Peyer's patch (tissue), 4 donors: ENCODE measurements around the gene CCL19. TPM values are rescaled to one million over a fixed set of nuclear protein-coding genes. Genes with fewer than 3 reads are reported as not detected.

Source experiments
- DNase-seq, 3 donors: peaks; one replicate each; pipeline ENCODE4 v3.0.0-alpha.2; 2017 to 2019
- H3K27ac ChIP-seq, 4 donors: fragments of 200-600 bp; sonication (generic); one replicate each; pipeline ENCODE4 v1.5.1; 2016 to 2019
- H3K27me3 ChIP-seq, 2 donors: fragments of 200-600 bp; sonication (generic); one replicate each; pipeline ENCODE4 v1.5.1; 2019
- H3K36me3 ChIP-seq, 3 donors: fragments of 200-600 bp; sonication (generic); one replicate each; pipeline ENCODE4 v1.5.1; 2016 to 2019
- H3K4me1 ChIP-seq, 4 donors: fragments of 200-600 bp; sonication (generic); one replicate each; pipeline ENCODE4 v1.5.1; 2016 to 2019
- H3K4me3 ChIP-seq, 4 donors: fragments of 200-600 bp; sonication (generic); 1 replicate in 3 of 4; 2 replicates in 1 of 4; pipeline ENCODE4 v1.5.1; 2016 to 2019; ENCODE audit warnings: mild to moderate bottlenecking in 1 of 4
- H3K9me3 ChIP-seq, 4 donors: fragments of 200-600 bp; sonication (generic); one replicate each; pipeline ENCODE4 v1.5.1; 2016 to 2019; ENCODE audit warnings: mild to moderate bottlenecking in 1 of 4
- CTCF ChIP-seq, 6 experiments: fragments of 450-650 bp in 4 of 6; fragments of 200-600 bp in 2 of 6; sonication (generic) in 1 of 6; IDR thresholded peaks; one replicate each; pipeline ENCODE4 v1.5.1; 2017 to 2019; ENCODE audit warnings: antibody characterized with exemption in 6 of 6, mild to moderate bottlenecking in 3 of 6, moderate library complexity in 1 of 6
- POLR2A ChIP-seq, 2 donors: fragments of 450-650 bp; IDR thresholded peaks; one replicate each; pipeline ENCODE4 v1.5.1; 2017; ENCODE audit warnings: antibody characterized with exemption in 2 of 2, mild to moderate bottlenecking in 2 of 2, moderate library complexity in 2 of 2
- total RNA-seq, 4 donors: library from RNA; depleted of rRNA; stranded (reverse); fragments of >200 nt; gene quantifications; one replicate each; pipeline ENCODE4 v1.1.0, GENCODE V29; 2016

The CCL19 gene
- total RNA-seq, 4 donors from 2014 or later = not detected

GRCh38 chr9:34691936-34692315 is 850 bp upstream of the CCL19 start:
- no peak for DNase-seq
- Histone ChIP-seq H3K4me3 (no peak overlapping the region), H3K27ac (peak overlapping the region in 1 of 4 donors; percentile 42), H3K36me3 (no peaks in the 10 kb centered on the region), H3K4me1 (peaks cover 0 to 5% (median 0%) of the 10 kb centered on the region in 4 donors), H3K9me3 (no peaks in the 10 kb centered on the region), H3K27me3 (no peaks in the 10 kb centered on the region)
- no peak for TF ChIP-seq CTCF (IDR thresholded peaks at IDR 0.05)
- no peak for TF ChIP-seq POLR2A (IDR thresholded peaks at IDR 0.05)

- H3K4me1 ChIP-seq = peaks cover 0 to 5% (median 0%) of the 10 kb centered on the region in 4 donors
- no peaks in the 10 kb centered on the region for H3K9me3 ChIP-seq
- H3K36me3 ChIP-seq = no peaks in the 10 kb centered on the region
- no peaks in the 10 kb centered on the region for H3K27me3 ChIP-seq
- TF ChIP-seq POLR2A (IDR thresholded peaks at IDR 0.05) (no peak), CTCF (IDR thresholded peaks at IDR 0.05) (no peak)
- DNase-seq = no peak
- peak overlapping the region in 1 of 4 donors; percentile 38 for H3K27ac ChIP-seq
- no peak overlapping the region for H3K4me3 ChIP-seq
Observed at GRCh38 chr9:34689512-34689911, 1.6 kb downstream of the CCL19 start.

- no peak for DNase-seq
- H3K9me3 ChIP-seq = no peaks in the 10 kb centered on the region
Observed at GRCh38 chr9:34689116-34689470, 2.0 kb downstream of the CCL19 start.

GRCh38 chr9:34688329-34689115 is 2.6 kb downstream of the CCL19 start:
- TF ChIP-seq POLR2A (IDR thresholded peaks at IDR 0.05) (no peak), CTCF (IDR thresholded peaks at IDR 0.05) (no peak)
- no peak for DNase-seq

More at GRCh38 chr9:34689116-34689470, 2.0 kb downstream of the CCL19 start:
- Histone ChIP-seq H3K4me1 (peaks cover 0 to 5% (median 0%) of the 10 kb centered on the region in 4 donors), H3K27me3 (no peaks in the 10 kb centered on the region), H3K36me3 (no peaks in the 10 kb centered on the region), H3K27ac (peak overlapping the region in 1 of 4 donors; percentile 38), H3K4me3 (no peak overlapping the region)
- no peak for TF ChIP-seq POLR2A (IDR thresholded peaks at IDR 0.05)
- no peak for TF ChIP-seq CTCF (IDR thresholded peaks at IDR 0.05)

GRCh38 chr9:34687276-34688030 is 3.6 kb downstream of the CCL19 start:
- no peaks in the 10 kb centered on the region for H3K36me3 ChIP-seq
- TF ChIP-seq POLR2A (IDR thresholded peaks at IDR 0.05) (no peak), CTCF (IDR thresholded peaks at IDR 0.05) (no peak)
- H3K9me3 ChIP-seq = no peaks in the 10 kb centered on the region
- no peak for DNase-seq
- no peak overlapping the region for H3K27ac ChIP-seq
- H3K4me1 ChIP-seq = peaks cover 0 to 5% (median 0%) of the 10 kb centered on the region in 4 donors
- no peak overlapping the region for H3K4me3 ChIP-seq
- H3K27me3 ChIP-seq = no peaks in the 10 kb centered on the region

More at GRCh38 chr9:34688329-34689115, 2.6 kb downstream of the CCL19 start:
- Histone ChIP-seq H3K4me3 (no peak overlapping the region), H3K27me3 (no peaks in the 10 kb centered on the region), H3K4me1 (peaks cover 0 to 5% (median 0%) of the 10 kb centered on the region in 4 donors), H3K36me3 (no peaks in the 10 kb centered on the region), H3K27ac (peak overlapping the region in 1 of 4 donors; percentile 38), H3K9me3 (no peaks in the 10 kb centered on the region)
